Motor neuron (in vitro differentiated cells): ENCODE measurements around the gene CRISP2. TPM values are rescaled to one million over a fixed set of nuclear protein-coding genes. Genes with fewer than 3 reads are reported as not detected.
"Not testable (repeated sequence)": the region's sequence is repeated elsewhere in the genome, so short reads cannot be mapped to it uniquely, and the experiment has no call there.

ENCODE experiments used
- ATAC-seq, 8 experiments: fragments of 200-7000 bp; cut with Tn5 transposase; replicated peaks in 6 of 8; 2 replicates each; pipeline ENCODE4 v1.8.0; 2021; ENCODE audit warnings: mild to moderate bottlenecking in 8 of 8, moderate library complexity in 8 of 8
- H3K27ac ChIP-seq, 2 donors: fragments of 250-450 bp; sonication (Bioruptor Pico); 2 replicates each; pipeline ENCODE4 v1.9.0; 2021; ENCODE audit warnings: antibody characterized with exemption in 2 of 2, mild to moderate bottlenecking in 2 of 2, moderate library complexity in 1 of 2
- H3K4me1 ChIP-seq, 2 donors: fragments of 250-450 bp; sonication (Bioruptor Pico); replicated peaks in 1 of 2; 2 replicates each; pipeline ENCODE4 v1.6.1; 2021; ENCODE audit warnings: antibody characterized with exemption in 2 of 2, mild to moderate bottlenecking in 2 of 2, moderate library complexity in 1 of 2
- H3K4me3 ChIP-seq, 5 donors: fragments of 250-450 bp; sonication (Bioruptor Pico); 2 replicates each; pipeline ENCODE4 v1.9.0; 2021; ENCODE audit warnings: antibody characterized with exemption in 5 of 5, mild to moderate bottlenecking in 5 of 5, moderate library complexity in 4 of 5
- WGBS, 10 experiments: fragments of 450-650 bp; shearing (Covaris generic); methylation state at CpG; one replicate each; pipeline ENCODE4 v1.0.0; 2022; 5-methylcytosine and 5-hydroxymethylcytosine counted together
- in situ Hi-C, 9 experiments: fragments of 400-800 bp; cut with MboI; loops; one replicate each; pipeline ENCODE4 v1.15.0; 2021; ENCODE audit warnings: low sequenced_read_pairs in 9 of 9, low pct_unique_long_range_greater_than_20kb in 2 of 9; ENCODE audit not compliant: unreplicated experiment in 9 of 9
- total RNA-seq, 8 experiments: library from RNA; unstranded; fragments of 300-600 nt; gene quantifications; 2 replicates each; pipeline versions ENCODE4 v1.2.3 to v1.2.4, GENCODE V29; 2022

Gene CRISP2
- under 1 TPM in 1 of 8 experiments, not detected in 7; 0.29 TPM for total RNA-seq

GRCh38 chr6:49713346-49713745 lies at the start of gene CRISP2:
TSS of gene CRISP2 (minus strand) at chr6:49713543. CDS start at chr6:49709196, 4,347 bp downstream.
- WGBS, 10 experiments: 0 to 85% (median 52%) methylated on average over 1 to 17 of the region's 26 CpGs; no CpG with 5 or more reads in 4 of the 10 experiments
- in situ Hi-C loops: no loop called here
- no peak within 1 kb of the TSS for H3K4me3 ChIP-seq
- ATAC-seq: peak in 3 of 8 experiments; percentile 25 to 43 (median 34)
- H3K4me1 ChIP-seq: no peaks in the 10 kb centered on the region
- no peak within 1 kb of the TSS for H3K27ac ChIP-seq

GRCh38 chr6:49744259-49744658 lies 30.9 kb upstream of the CRISP2 start, which contains the start of gene CRISP3:
TSS of gene CRISP3 (minus strand) at chr6:49744388. CDS start at chr6:49744367, 21 bp downstream.
- in situ Hi-C loops: no loop called here
- Histone ChIP-seq H3K4me3 (no peak within 1 kb of the TSS), H3K4me1 (peaks cover 0 to 5% of the 10 kb centered on the region in 2 donors), H3K27ac (no peak within 1 kb of the TSS)
- ATAC-seq: no peak
- WGBS, 10 experiments: 0 to 100% (median 53%) methylated on average over 1 of the region's 1 CpG; no CpG with 5 or more reads in 2 of the 10 experiments

GRCh38 chr6:49743429-49743828 lies 30.1 kb upstream of the CRISP2 start:
- no peak overlapping the region for H3K27ac ChIP-seq
- 14 to 100% (median 92%) methylated on average over 1 to 4 of the region's 4 CpGs for WGBS, 10 experiments

GRCh38 chr6:49739423-49739822 lies 26.1 kb upstream of the CRISP2 start:
- ATAC-seq: peak in 3 of 8 experiments; percentile 76 to 83 (median 77)
- H3K4me1 ChIP-seq: peaks cover 0 to 10% of the 10 kb centered on the region in 2 donors
- in situ Hi-C loops: no loop called here
- no peak overlapping the region for H3K27ac ChIP-seq
- no peak overlapping the region for H3K4me3 ChIP-seq
- WGBS, 10 experiments: 0 to 67% (median 42%) methylated on average over 1 to 2 of the region's 2 CpGs; no CpG with 5 or more reads in 1 of the 10 experiments

More at GRCh38 chr6:49743429-49743828, 30.1 kb upstream of the CRISP2 start:
- Histone ChIP-seq H3K4me3 (no peak overlapping the region), H3K4me1 (peaks cover 0 to 10% of the 10 kb centered on the region in 2 donors)
- no peak for ATAC-seq
- in situ Hi-C loops: no loop called here

GRCh38 chr6:49736017-49736508 lies 22.7 kb upstream of the CRISP2 start:
- WGBS, 10 experiments: 0 to 100% (median 72%) methylated on average over 1 to 4 of the region's 4 CpGs; no CpG with 5 or more reads in 1 of the 10 experiments
- no peak overlapping the region for H3K4me3 ChIP-seq
- peaks cover 0 to 10% of the 10 kb centered on the region in 2 donors for H3K4me1 ChIP-seq
- ATAC-seq: no peak
- no peak overlapping the region for H3K27ac ChIP-seq
- in situ Hi-C loops: no loop called here

GRCh38 chr6:49733680-49734079 lies 20.3 kb upstream of the CRISP2 start:
- WGBS, 10 experiments: 0 to 88% (median 58%) methylated on average over 1 to 2 of the region's 2 CpGs; no CpG with 5 or more reads in 4 of the 10 experiments
- no peak overlapping the region for H3K4me3 ChIP-seq
- H3K27ac ChIP-seq: no peak overlapping the region
- no peak for ATAC-seq
- no peaks in the 10 kb centered on the region for H3K4me1 ChIP-seq
- in situ Hi-C loops: no loop called here

- H3K27ac ChIP-seq: no peak overlapping the region
- WGBS, 10 experiments: 10 to 94% (median 73%) methylated on average over 2 to 3 of the region's 3 CpGs
- no peak for ATAC-seq
- in situ Hi-C loops: no loop called here
- H3K4me1 ChIP-seq: no peaks in the 10 kb centered on the region
- H3K4me3 ChIP-seq: no peak overlapping the region
These were observed 19.4 kb upstream of the CRISP2 start for GRCh38 chr6:49732781-49733180.

GRCh38 chr6:49730251-49730650 lies 16.9 kb upstream of the CRISP2 start:
- in situ Hi-C loops: no loop called here
- no peaks in the 10 kb centered on the region for H3K4me1 ChIP-seq
- no peak overlapping the region for H3K27ac ChIP-seq
- ATAC-seq: no peak
- H3K4me3 ChIP-seq: no peak overlapping the region

GRCh38 chr6:49723917-49724316 lies 10.6 kb upstream of the CRISP2 start:
- H3K4me1 ChIP-seq, ATAC-seq, in situ Hi-C loops, H3K4me3 ChIP-seq, H3K27ac ChIP-seq: not testable (repeated sequence)
- WGBS, 10 experiments: 0 to 98% (median 58%) methylated on average over 1 to 4 of the region's 4 CpGs; no CpG with 5 or more reads in 2 of the 10 experiments

- no peak for ATAC-seq
- Histone ChIP-seq H3K4me3 (no peak overlapping the region), H3K4me1 (no peaks in the 10 kb centered on the region), H3K27ac (no peak overlapping the region)
- in situ Hi-C loops: no loop called here
- WGBS, 10 experiments: 0 to 93% (median 50%) methylated on average over 1 to 2 of the region's 2 CpGs; no CpG with 5 or more reads in 3 of the 10 experiments
These were observed 8.0 kb upstream of the CRISP2 start for GRCh38 chr6:49721297-49721696.

- in situ Hi-C loops: no loop called here
- no peak overlapping the region for H3K27ac ChIP-seq
- ATAC-seq: no peak
- WGBS, 10 experiments: 14 to 91% (median 62%) methylated on average over 1 to 7 of the region's 7 CpGs; no CpG with 5 or more reads in 2 of the 10 experiments
- no peaks in the 10 kb centered on the region for H3K4me1 ChIP-seq
- H3K4me3 ChIP-seq: no peak overlapping the region
These were observed 7.0 kb upstream of the CRISP2 start for GRCh38 chr6:49720372-49720771.

- no peaks in the 10 kb centered on the region for H3K4me1 ChIP-seq
- ATAC-seq: no peak
- no peak overlapping the region for H3K27ac ChIP-seq
- no peak overlapping the region for H3K4me3 ChIP-seq
- in situ Hi-C loops: no loop called here
These were observed 14.9 kb downstream of the CRISP2 start for GRCh38 chr6:49698478-49698877.

- Histone ChIP-seq H3K27ac (no peak overlapping the region), H3K4me3 (no peak overlapping the region), H3K4me1 (no peaks in the 10 kb centered on the region)
- no peak for ATAC-seq
- in situ Hi-C loops: no loop called here
- WGBS, 10 experiments: 7 to 94% (median 71%) methylated on average over 1 of the region's 1 CpG; no CpG with 5 or more reads in 1 of the 10 experiments
These were observed 19.8 kb downstream of the CRISP2 start for GRCh38 chr6:49693512-49693911.

GRCh38 chr6:49692534-49692933 lies 20.8 kb downstream of the CRISP2 start:
- Histone ChIP-seq H3K4me1 (no peaks in the 10 kb centered on the region), H3K27ac (no peak overlapping the region), H3K4me3 (no peak overlapping the region)
- no peak for ATAC-seq
- 0 to 84% (median 63%) methylated on average over 1 to 2 of the region's 2 CpGs; no CpG with 5 or more reads in 2 of the 10 experiments for WGBS, 10 experiments
- in situ Hi-C loops: no loop called here
